WTC11 (cell line): ENCODE data around the gene CAPZB. TPM values are rescaled to one million over a fixed set of nuclear protein-coding genes. Genes with fewer than 3 reads are reported as not detected.

ENCODE experiments used
- ATAC-seq: fragments of 200-7000 bp; cut with Tn5 transposase; 2 replicates; pipeline ENCODE4 v1.10.0; 2021; ENCODE audit warnings: mild to moderate bottlenecking, moderate library complexity
- CTCF ChIA-PET: fragments of 300-600 bp; sonication (Branson Sonifier 250); formaldehyde crosslinking; loops from one replicate; lab custom pipeline; 2021; ENCODE audit warnings: antibody characterized with exemption; lab: Charles Lee
- POLR2A ChIA-PET: fragments of 350-600 bp; sonication (Branson Sonifier 250); formaldehyde crosslinking; loops from one replicate; lab custom pipeline; 2021; ENCODE audit warnings: antibody characterized with exemption; lab: Charles Lee
- DNase-seq: peaks from one replicate; pipeline ENCODE4 v3.0.0; 2021; ENCODE audit warnings: low spot score
- H3K27ac Mint-ChIP-seq: 2 replicates; pipeline ENCODE4 v1.8.0; 2021; ENCODE audit warnings: mixed read lengths
- H3K27me3 Mint-ChIP-seq: 2 replicates; pipeline ENCODE4 v1.8.0; 2021; ENCODE audit warnings: low read depth, mild to moderate bottlenecking, moderate library complexity, mixed read lengths
- H3K36me3 Mint-ChIP-seq: 2 replicates; pipeline ENCODE4 v1.8.0; 2021; ENCODE audit warnings: mixed read lengths
- H3K4me1 Mint-ChIP-seq: 2 replicates; pipeline ENCODE4 v1.8.0; 2022; ENCODE audit warnings: mixed read lengths
- H3K4me3 Mint-ChIP-seq: 2 replicates; pipeline ENCODE4 v1.8.0; 2021; ENCODE audit warnings: mild to moderate bottlenecking, moderate library complexity, mixed read lengths
- H3K9me3 Mint-ChIP-seq: 2 replicates; pipeline ENCODE4 v1.8.0; 2021; ENCODE audit warnings: mixed read lengths
- ATF1 ChIP-seq: sonication (generic); formaldehyde crosslinking; IDR thresholded peaks from 2 replicates; pipeline ENCODE4 v1.8.1; 2023; ENCODE audit warnings: mild to moderate bottlenecking, moderate library complexity, missing genetic modification reagents
- CBFB ChIP-seq: sonication (generic); formaldehyde crosslinking; IDR thresholded peaks from 2 replicates; pipeline ENCODE4 v1.8.1; 2022; ENCODE audit warnings: mild to moderate bottlenecking, low read depth, missing genetic modification reagents
- ETV6 ChIP-seq: sonication (generic); formaldehyde crosslinking; IDR thresholded peaks from 2 replicates; pipeline ENCODE4 v1.8.1; 2022; ENCODE audit warnings: mild to moderate bottlenecking, missing genetic modification reagents
- FOXJ3 ChIP-seq: sonication (generic); formaldehyde crosslinking; IDR thresholded peaks from 2 replicates; pipeline ENCODE4 v1.9.0; 2021; ENCODE audit warnings: missing genetic modification reagents, mild to moderate bottlenecking, borderline replicate concordance
- FOXP1 ChIP-seq: sonication (generic); formaldehyde crosslinking; IDR thresholded peaks from 2 replicates; pipeline ENCODE4 v1.8.0; 2022; ENCODE audit warnings: missing genetic modification reagents, mild to moderate bottlenecking, moderate library complexity, borderline replicate concordance
- IRF2 ChIP-seq: sonication (generic); formaldehyde crosslinking; IDR thresholded peaks from 2 replicates; pipeline ENCODE4 v1.8.0; 2022; ENCODE audit warnings: low read depth, missing genetic modification reagents, borderline replicate concordance
- JAZF1 ChIP-seq: fragments of 250-450 bp; sonication (Bioruptor Pico); IDR thresholded peaks from 2 replicates; pipeline ENCODE4 v1.9.0; 2021; ENCODE audit warnings: moderate library complexity, mild to moderate bottlenecking, inconsistent platforms
- KAT7 ChIP-seq: sonication (generic); formaldehyde crosslinking; IDR thresholded peaks from 2 replicates; pipeline ENCODE4 v1.8.1; 2023; ENCODE audit warnings: missing genetic modification reagents, mild to moderate bottlenecking, borderline replicate concordance
- NFATC4 ChIP-seq: fragments of 250-450 bp; sonication (Bioruptor Pico); IDR thresholded peaks from 2 replicates; pipeline ENCODE4 v1.9.0; 2021; ENCODE audit warnings: mild to moderate bottlenecking
- NR1H2 ChIP-seq: sonication (generic); formaldehyde crosslinking; IDR thresholded peaks from 2 replicates; pipeline ENCODE4 v1.9.0; 2021; ENCODE audit warnings: mild to moderate bottlenecking, moderate library complexity, missing genetic modification reagents
- PRRX2 ChIP-seq: fragments of 250-450 bp; sonication (Bioruptor Pico); IDR thresholded peaks from 2 replicates; pipeline ENCODE4 v1.8.0; 2021; ENCODE audit warnings: mild to moderate bottlenecking
- RORB ChIP-seq: fragments of 250-450 bp; sonication (Bioruptor Pico); IDR thresholded peaks from 2 replicates; pipeline ENCODE4 v1.9.0; 2021; ENCODE audit warnings: mild to moderate bottlenecking
- TEAD1 ChIP-seq: sonication (generic); formaldehyde crosslinking; IDR thresholded peaks from 2 replicates; pipeline ENCODE4 v1.8.0; 2022; ENCODE audit warnings: mild to moderate bottlenecking, missing genetic modification reagents
- TP53 ChIP-seq: sonication (generic); formaldehyde crosslinking; IDR thresholded peaks from 2 replicates; pipeline ENCODE4 v1.8.1; 2023; ENCODE audit warnings: mild to moderate bottlenecking, missing genetic modification reagents
- ZNF138 ChIP-seq: sonication (generic); formaldehyde crosslinking; conservative IDR thresholded peaks from 2 replicates; pipeline ENCODE4 v1.8.1; 2022; ENCODE audit warnings: mild to moderate bottlenecking, moderate library complexity, missing genetic modification reagents
- ZNF317 ChIP-seq: sonication (generic); formaldehyde crosslinking; IDR thresholded peaks from 2 replicates; pipeline ENCODE4 v1.8.1; 2023; ENCODE audit warnings: low read depth, mild to moderate bottlenecking, moderate library complexity, missing genetic modification reagents, borderline replicate concordance
- ZNF396 ChIP-seq: fragments of 250-450 bp; sonication (Bioruptor Pico); IDR thresholded peaks from 2 replicates; pipeline ENCODE4 v1.8.0; 2021; ENCODE audit warnings: mild to moderate bottlenecking, moderate library complexity, borderline replicate concordance
- ZNF671 ChIP-seq: fragments of 250-450 bp; sonication (Bioruptor Pico); IDR thresholded peaks from 2 replicates; pipeline ENCODE4 v1.8.0; 2021; ENCODE audit warnings: mild to moderate bottlenecking
- total RNA-seq: library from RNA; stranded (reverse); gene quantifications from 3 replicates; pipeline ENCODE4 v1.2.3, GENCODE V29; 2021
- TF ChIP-seq, protein P1 (sequence below): sonication (generic); formaldehyde crosslinking; IDR thresholded peaks from 2 replicates; pipeline ENCODE4 v1.8.1; 2022; ENCODE audit warnings: mild to moderate bottlenecking, moderate library complexity, missing genetic modification reagents
- TF ChIP-seq, protein P2 (sequence below): sonication (generic); formaldehyde crosslinking; IDR thresholded peaks from 2 replicates; pipeline ENCODE4 v1.8.0; 2022; ENCODE audit warnings: mild to moderate bottlenecking, missing genetic modification reagents
- TF ChIP-seq, protein P3 (sequence below): sonication (generic); formaldehyde crosslinking; conservative IDR thresholded peaks from 2 replicates; pipeline ENCODE4 v1.8.1; 2023; ENCODE audit warnings: mild to moderate bottlenecking, low read depth, missing genetic modification reagents, moderate library complexity
- TF ChIP-seq, protein P4 (sequence below): fragments of 250-450 bp; sonication (Bioruptor Pico); IDR thresholded peaks from 2 replicates; pipeline ENCODE4 v2.1.2; 2022; ENCODE audit warnings: mild to moderate bottlenecking, moderate library complexity
- TF ChIP-seq, protein P5 (sequence below): sonication (generic); formaldehyde crosslinking; IDR thresholded peaks from 2 replicates; pipeline ENCODE4 v1.8.1; 2023; ENCODE audit warnings: mild to moderate bottlenecking, moderate library complexity, missing genetic modification reagents

Gene CAPZB
- total RNA-seq, 1 experiment from 2014 or later: 348 TPM

DNA sequence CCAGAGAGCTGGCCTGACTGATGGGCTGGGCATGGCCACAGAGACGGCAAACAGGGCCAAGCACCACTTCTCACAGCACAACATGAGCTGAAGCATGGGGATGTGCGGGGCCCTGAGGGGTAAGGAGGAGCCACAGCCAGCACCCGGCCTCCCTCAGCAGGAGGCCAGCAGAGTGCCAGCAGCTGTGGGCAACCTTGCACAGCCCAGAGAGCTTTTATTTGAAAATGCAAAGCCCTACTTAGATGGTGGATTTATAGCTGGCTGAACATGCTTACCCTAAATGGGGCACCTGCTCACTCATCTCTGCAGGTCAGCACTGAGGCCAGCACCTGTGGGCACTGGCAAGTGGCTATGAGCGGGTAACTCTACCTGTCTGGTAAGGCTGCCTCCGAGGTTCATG lies 129.1 kb downstream of the CAPZB start:
- ChIA-PET POLR2A (no interaction called here), CTCF (interaction anchor here (0.6 to 1.2 kb wide), 3 partner anchors 37 to 327 kb away, joined by 3 to 6 read pairs (median 5); no protein-coding TSS in a partner anchor)
- Mint-ChIP-seq H3K4me1 (peaks cover 39% of the 10 kb centered on the region), H3K36me3 (peaks cover 42% of the 10 kb centered on the region), H3K4me3 (no peak overlapping the region), H3K9me3 (no peaks in the 10 kb centered on the region), H3K27ac (no peak overlapping the region), H3K27me3 (no peaks in the 10 kb centered on the region)
- DNase-seq: no peak
- ATAC-seq: no peak
- TF ChIP-seq, protein P1, sequence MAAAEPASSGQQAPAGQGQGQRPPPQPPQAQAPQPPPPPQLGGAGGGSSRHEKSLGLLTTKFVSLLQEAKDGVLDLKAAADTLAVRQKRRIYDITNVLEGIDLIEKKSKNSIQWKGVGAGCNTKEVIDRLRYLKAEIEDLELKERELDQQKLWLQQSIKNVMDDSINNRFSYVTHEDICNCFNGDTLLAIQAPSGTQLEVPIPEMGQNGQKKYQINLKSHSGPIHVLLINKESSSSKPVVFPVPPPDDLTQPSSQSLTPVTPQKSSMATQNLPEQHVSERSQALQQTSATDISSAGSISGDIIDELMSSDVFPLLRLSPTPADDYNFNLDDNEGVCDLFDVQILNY (CRISPR knock-in tag): no peak
- TF ChIP-seq CBFB (CRISPR knock-in tag): no peak
- no peak for TF ChIP-seq ZNF317
- TF ChIP-seq ATF1 (CRISPR knock-in tag): no peak
- TF ChIP-seq FOXJ3 (CRISPR knock-in tag): no peak
- TF ChIP-seq, protein P2, sequence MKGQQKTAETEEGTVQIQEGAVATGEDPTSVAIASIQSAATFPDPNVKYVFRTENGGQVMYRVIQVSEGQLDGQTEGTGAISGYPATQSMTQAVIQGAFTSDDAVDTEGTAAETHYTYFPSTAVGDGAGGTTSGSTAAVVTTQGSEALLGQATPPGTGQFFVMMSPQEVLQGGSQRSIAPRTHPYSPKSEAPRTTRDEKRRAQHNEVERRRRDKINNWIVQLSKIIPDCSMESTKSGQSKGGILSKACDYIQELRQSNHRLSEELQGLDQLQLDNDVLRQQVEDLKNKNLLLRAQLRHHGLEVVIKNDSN (CRISPR knock-in tag): no peak
- TF ChIP-seq NFATC4: no peak
- TF ChIP-seq ZNF396 (CRISPR knock-in tag): no peak
- TF ChIP-seq NR1H2 (CRISPR knock-in tag): no peak
- no peak for TF ChIP-seq RORB (CRISPR knock-in tag)
- TF ChIP-seq PRRX2 (CRISPR knock-in tag): no peak
- no peak for TF ChIP-seq TP53 (CRISPR knock-in tag)
- no peak for TF ChIP-seq FOXP1 (CRISPR knock-in tag)
- TF ChIP-seq, protein P3, sequence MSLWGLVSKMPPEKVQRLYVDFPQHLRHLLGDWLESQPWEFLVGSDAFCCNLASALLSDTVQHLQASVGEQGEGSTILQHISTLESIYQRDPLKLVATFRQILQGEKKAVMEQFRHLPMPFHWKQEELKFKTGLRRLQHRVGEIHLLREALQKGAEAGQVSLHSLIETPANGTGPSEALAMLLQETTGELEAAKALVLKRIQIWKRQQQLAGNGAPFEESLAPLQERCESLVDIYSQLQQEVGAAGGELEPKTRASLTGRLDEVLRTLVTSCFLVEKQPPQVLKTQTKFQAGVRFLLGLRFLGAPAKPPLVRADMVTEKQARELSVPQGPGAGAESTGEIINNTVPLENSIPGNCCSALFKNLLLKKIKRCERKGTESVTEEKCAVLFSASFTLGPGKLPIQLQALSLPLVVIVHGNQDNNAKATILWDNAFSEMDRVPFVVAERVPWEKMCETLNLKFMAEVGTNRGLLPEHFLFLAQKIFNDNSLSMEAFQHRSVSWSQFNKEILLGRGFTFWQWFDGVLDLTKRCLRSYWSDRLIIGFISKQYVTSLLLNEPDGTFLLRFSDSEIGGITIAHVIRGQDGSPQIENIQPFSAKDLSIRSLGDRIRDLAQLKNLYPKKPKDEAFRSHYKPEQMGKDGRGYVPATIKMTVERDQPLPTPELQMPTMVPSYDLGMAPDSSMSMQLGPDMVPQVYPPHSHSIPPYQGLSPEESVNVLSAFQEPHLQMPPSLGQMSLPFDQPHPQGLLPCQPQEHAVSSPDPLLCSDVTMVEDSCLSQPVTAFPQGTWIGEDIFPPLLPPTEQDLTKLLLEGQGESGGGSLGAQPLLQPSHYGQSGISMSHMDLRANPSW (CRISPR knock-in tag): no peak
- TF ChIP-seq KAT7: no peak
- no peak for TF ChIP-seq TEAD1 (CRISPR knock-in tag)
- no peak for TF ChIP-seq ZNF671 (CRISPR knock-in tag)

DNA sequence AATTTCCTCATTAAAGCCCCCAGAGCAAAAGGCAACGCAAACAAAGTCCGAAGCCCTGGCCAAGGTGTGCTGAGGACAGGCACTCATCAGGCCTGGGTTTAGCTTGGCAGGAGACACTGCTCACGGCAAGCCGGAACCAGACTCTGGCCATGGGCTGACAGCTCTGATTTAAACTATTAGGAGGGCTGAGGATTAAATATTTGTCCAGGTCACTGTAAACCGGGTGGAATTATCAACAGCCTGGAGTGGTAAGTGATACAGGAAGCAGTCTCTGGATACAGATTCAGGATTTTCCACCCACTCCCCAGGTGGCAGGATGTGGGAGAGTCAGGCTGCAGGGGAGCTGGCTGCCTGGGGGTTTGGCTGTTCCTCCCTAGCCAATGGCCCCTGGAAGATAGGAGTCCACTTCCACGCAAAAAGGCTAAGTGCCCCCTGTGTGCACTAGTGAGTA lies 130.8 kb downstream of the CAPZB start:
- Mint-ChIP-seq H3K36me3 (peaks cover 49% of the 10 kb centered on the region), H3K4me1 (peaks cover 31% of the 10 kb centered on the region), H3K27ac (peak overlapping the region; percentile 61), H3K4me3 (peak overlapping the region; percentile 12; the same call in 1 of the 2 replicates), H3K9me3 (no peaks in the 10 kb centered on the region), H3K27me3 (no peaks in the 10 kb centered on the region)
- DNase-seq (no peak), ATAC-seq (no peak)
- ChIA-PET POLR2A (interaction anchor here (0.8 to 0.9 kb wide), 2 partner anchors 9 to 13 kb away, joined by 3 read pairs; no protein-coding TSS in a partner anchor), CTCF (interaction anchor here (0.7 to 3.7 kb wide), 14 partner anchors 10 to 299 kb away, joined by 3 to 21 read pairs (median 6); no protein-coding TSS in a partner anchor)
- TF ChIP-seq JAZF1 (no peak), IRF2 (CRISPR knock-in tag) (no peak), ATF1 (CRISPR knock-in tag) (no peak), NR1H2 (CRISPR knock-in tag) (no peak), ZNF317 (no peak), FOXP1 (CRISPR knock-in tag) (no peak), ZNF138 (CRISPR knock-in tag) (no peak), ETV6 (CRISPR knock-in tag) (no peak), TEAD1 (CRISPR knock-in tag) (no peak)
- TF ChIP-seq, protein P4, sequence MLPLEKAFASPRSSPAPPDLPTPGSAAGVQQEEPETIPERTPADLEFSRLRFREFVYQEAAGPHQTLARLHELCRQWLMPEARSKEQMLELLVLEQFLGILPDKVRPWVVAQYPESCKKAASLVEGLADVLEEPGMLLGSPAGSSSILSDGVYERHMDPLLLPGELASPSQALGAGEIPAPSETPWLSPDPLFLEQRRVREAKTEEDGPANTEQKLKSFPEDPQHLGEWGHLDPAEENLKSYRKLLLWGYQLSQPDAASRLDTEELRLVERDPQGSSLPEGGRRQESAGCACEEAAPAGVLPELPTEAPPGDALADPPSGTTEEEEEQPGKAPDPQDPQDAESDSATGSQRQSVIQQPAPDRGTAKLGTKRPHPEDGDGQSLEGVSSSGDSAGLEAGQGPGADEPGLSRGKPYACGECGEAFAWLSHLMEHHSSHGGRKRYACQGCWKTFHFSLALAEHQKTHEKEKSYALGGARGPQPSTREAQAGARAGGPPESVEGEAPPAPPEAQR (CRISPR knock-in tag): no peak
- TF ChIP-seq, protein P5, sequence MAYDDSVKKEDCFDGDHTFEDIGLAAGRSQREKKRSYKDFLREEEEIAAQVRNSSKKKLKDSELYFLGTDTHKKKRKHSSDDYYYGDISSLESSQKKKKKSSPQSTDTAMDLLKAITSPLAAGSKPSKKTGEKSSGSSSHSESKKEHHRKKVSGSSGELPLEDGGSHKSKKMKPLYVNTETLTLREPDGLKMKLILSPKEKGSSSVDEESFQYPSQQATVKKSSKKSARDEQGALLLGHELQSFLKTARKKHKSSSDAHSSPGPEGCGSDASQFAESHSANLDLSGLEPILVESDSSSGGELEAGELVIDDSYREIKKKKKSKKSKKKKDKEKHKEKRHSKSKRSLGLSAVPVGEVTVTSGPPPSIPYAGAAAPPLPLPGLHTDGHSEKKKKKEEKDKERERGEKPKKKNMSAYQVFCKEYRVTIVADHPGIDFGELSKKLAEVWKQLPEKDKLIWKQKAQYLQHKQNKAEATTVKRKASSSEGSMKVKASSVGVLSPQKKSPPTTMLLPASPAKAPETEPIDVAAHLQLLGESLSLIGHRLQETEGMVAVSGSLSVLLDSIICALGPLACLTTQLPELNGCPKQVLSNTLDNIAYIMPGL: no peak
